D721Med (cell line): Measurements from ENCODE around the gene MYBPH.

Experiments used
- DNase-seq: peaks from one replicate; pipeline ENCODE4 v3.0.0; 2011; ENCODE audit warnings: low spot score; ENCODE audit not compliant: insufficient read length
- FAIRE-seq: peaks from 2 replicates; lab custom pipeline; 2011; peaks lifted over from hg19 to GRCh38; lab: Jason Lieb, UNC
- CTCF ChIP-seq: IDR thresholded peaks from 2 replicates; pipeline ENCODE4 v1.5.1; 2012; ENCODE audit warnings: mild to moderate bottlenecking, control low read depth; ENCODE audit not compliant: insufficient read depth; ENCODE audit errors: missing control alignments

Gene MYBPH

DNA sequence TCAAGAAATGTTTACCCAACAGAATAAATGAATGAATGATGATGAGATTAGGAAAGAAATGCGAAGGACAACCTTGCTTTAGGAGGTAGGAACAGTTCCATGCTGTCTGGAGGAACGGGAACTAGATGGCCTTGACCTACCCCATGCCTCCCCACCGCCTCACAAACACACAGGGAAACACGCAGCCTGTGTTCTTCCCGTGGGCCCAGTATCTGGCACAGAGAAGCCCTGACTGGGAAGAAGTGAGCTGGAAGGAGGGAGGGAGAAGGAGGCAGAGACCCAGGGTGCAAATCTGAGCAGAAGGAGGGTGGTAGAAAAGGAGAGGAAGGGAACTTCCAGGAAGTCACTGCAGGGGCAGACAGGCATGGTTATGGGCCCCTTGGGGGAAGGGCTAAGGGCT is 51.6 kb downstream of the MYBPH start:
- no peak for TF ChIP-seq CTCF
- no peak for FAIRE-seq
- no peak for DNase-seq

- TF ChIP-seq CTCF = no peak
- DNase-seq (no peak), FAIRE-seq (no peak)
These were observed 53.5 kb downstream of the MYBPH start for GRCh38 chr1:203122159-203122558.

- TF ChIP-seq CTCF = no peak
- no peak for FAIRE-seq
- DNase-seq = peak; percentile 15
These were observed 54.2 kb downstream of the MYBPH start for GRCh38 chr1:203121186-203122015.

DNA sequence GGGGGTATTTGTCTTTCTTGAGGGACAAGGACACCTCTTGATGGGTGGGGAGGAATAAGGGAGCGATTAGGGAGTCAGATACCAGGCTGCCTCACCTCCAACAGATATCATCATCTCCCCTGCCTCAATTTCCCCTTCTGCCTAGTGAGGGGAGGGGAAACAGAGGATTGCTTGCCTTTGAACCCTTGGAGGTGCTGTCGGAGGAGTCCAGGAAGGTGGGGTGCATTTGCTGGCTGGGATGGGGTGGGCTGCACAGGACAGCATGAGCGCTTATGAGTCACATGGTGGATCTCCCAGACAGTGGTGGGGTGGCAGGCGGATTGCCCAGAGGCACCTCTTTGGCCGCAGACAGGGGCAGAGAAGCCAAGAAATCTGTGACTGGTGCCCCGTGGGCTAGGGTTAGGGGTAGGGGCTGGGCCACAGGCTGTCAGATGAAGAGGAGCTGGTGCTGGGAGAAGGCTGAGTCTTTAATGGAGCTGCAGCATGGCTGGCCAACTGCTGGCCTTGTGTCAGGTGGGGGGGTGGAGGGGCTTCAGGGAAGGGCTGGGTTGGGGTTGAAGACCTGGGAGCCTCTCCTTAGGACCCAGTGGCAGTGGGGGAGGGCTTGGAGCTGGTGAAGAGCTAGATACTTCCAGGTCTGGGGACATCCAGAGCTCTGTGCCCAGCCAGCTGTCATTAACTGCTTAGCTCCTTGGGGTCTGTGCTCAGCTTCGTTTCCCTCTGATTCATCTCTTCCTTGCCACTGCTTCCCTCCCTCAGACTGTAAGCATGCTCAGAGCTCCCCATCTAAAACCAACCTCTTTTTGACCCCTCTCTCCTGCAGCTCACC is 55.1 kb downstream of the MYBPH start:
- FAIRE-seq = no peak
- DNase-seq = peak; percentile 15
- TF ChIP-seq CTCF = no peak
